HepG2 (cell line): ENCODE data around the gene PTCH1. TPM values are rescaled to one million over a fixed set of nuclear protein-coding genes. Genes with fewer than 3 reads are reported as not detected.

ENCODE experiments used
- ATAC-seq: fragments of 200-7000 bp; cut with Tn5 transposase; 3 replicates; pipeline ENCODE4 v1.9.1; 2020; ENCODE audit warnings: mild to moderate bottlenecking, moderate library complexity
- BruUV-seq: library from RNA; stranded (reverse); fragments of 400-500 nt; replicated peaks from 2 replicates; lab custom pipeline; 2021; lab: Mats Ljungman, UMichigan
- CTCF ChIA-PET: fragments of 300-600 bp; formaldehyde crosslinking; extraction: SDS; loops from one replicate; lab custom pipeline; 2021; ENCODE audit warnings: low total read pairs, inconsistent platforms, low intra/inter-chr PET ratio; lab: Yijun Ruan, JAX
- POLR2A ChIA-PET: fragments of 350-600 bp; sonication (Branson Sonifier 250); formaldehyde crosslinking; loops from one replicate; lab custom pipeline; 2020; ENCODE audit warnings: antibody characterized with exemption, inconsistent platforms; lab: Yijun Ruan, JAX
- DNase-seq: peaks from one replicate; pipeline ENCODE4 v3.0.0-alpha.2; 2015; ENCODE audit warnings: low spot score
- FAIRE-seq: peaks from 3 replicates; lab custom pipeline; 2011; peaks lifted over from hg19 to GRCh38; lab: Jason Lieb, UNC
- H2AFZ ChIP-seq: one replicate; pipeline ENCODE4 v1.6.1; 2011; ENCODE audit warnings: low read length, inconsistent platforms
- H3K27ac ChIP-seq: fragments of 300-600 bp; 3 replicates; pipeline ENCODE4 v1.8.0; 2011; ENCODE audit warnings: mixed run types, mild to moderate bottlenecking, mixed read lengths, low read length, inconsistent platforms; ENCODE audit not compliant: insufficient read depth; ENCODE audit errors: extremely low read length
- H3K27me3 ChIP-seq, 2 experiments: fragments of 200-600 bp in 1 of 2; 2 replicates in 1 of 2; 3 replicates in 1 of 2; pipeline versions ENCODE4 v1.6.0 to v1.8.0; 2011; ENCODE audit warnings: low read length in 2 of 2, mild to moderate bottlenecking in 2 of 2, moderate library complexity in 2 of 2, inconsistent platforms in 1 of 2; ENCODE audit not compliant: insufficient read depth in 2 of 2, control insufficient read depth in 1 of 2
- H3K36me3 ChIP-seq, 2 experiments: fragments of 200-600 bp in 1 of 2; replicated peaks in 1 of 2; 2 replicates in 1 of 2; 3 replicates in 1 of 2; pipeline versions ENCODE4 v1.5.1 to v1.8.0; 2011; ENCODE audit warnings: low read length in 2 of 2, inconsistent platforms in 1 of 2; ENCODE audit not compliant: insufficient read depth in 2 of 2, control insufficient read depth in 1 of 2
- H3K4me1 ChIP-seq: 2 replicates; pipeline ENCODE4 v1.5.1; 2012; ENCODE audit warnings: low read length, inconsistent platforms; ENCODE audit not compliant: insufficient read depth
- H3K4me2 ChIP-seq: 2 replicates; pipeline ENCODE4 v1.6.0; 2011; ENCODE audit warnings: low read depth, low read length, inconsistent platforms
- H3K4me3 ChIP-seq, 3 experiments: fragments of 200-600 bp in 1 of 3; sonication (generic), shearing (Covaris generic) in 1 of 3; replicated peaks in 1 of 3; 2 replicates each; pipeline ENCODE4 v1.5.1; 2011 to 2016; ENCODE audit warnings: low read length in 3 of 3, inconsistent platforms in 2 of 3, low read depth in 2 of 3, mild to moderate bottlenecking in 2 of 3, control low read depth in 1 of 3, mixed read lengths in 1 of 3; ENCODE audit not compliant: insufficient read depth in 1 of 3
- H3K79me2 ChIP-seq: one replicate; pipeline ENCODE4 v1.6.1; 2011; ENCODE audit warnings: low read length, inconsistent platforms; ENCODE audit not compliant: insufficient read depth
- H3K9ac ChIP-seq: 2 replicates; pipeline ENCODE4 v1.6.0; 2011; ENCODE audit warnings: mild to moderate bottlenecking, low read depth, low read length, inconsistent platforms; ENCODE audit not compliant: insufficient read depth
- H3K9me3 ChIP-seq: 2 replicates; pipeline ENCODE4 v1.5.1; 2012; ENCODE audit warnings: mild to moderate bottlenecking, low read length
- H4K20me1 ChIP-seq: 2 replicates; pipeline ENCODE4 v1.6.0; 2011; ENCODE audit warnings: inconsistent platforms, mild to moderate bottlenecking, low read length, moderate library complexity; ENCODE audit not compliant: insufficient read depth
- ARNTL ChIP-seq: sonication (generic); formaldehyde crosslinking; IDR thresholded peaks from 2 replicates; pipeline ENCODE4 v1.4.0; 2020; ENCODE audit warnings: mild to moderate bottlenecking, missing genetic modification reagents
- HNRNPK ChIP-seq: fragments of 200-400 bp; formaldehyde crosslinking; IDR thresholded peaks from 2 replicates; pipeline ENCODE4 v1.6.1; 2018; ENCODE audit warnings: low read length, low read depth, moderate library complexity, mild to moderate bottlenecking; ENCODE audit not compliant: poor library complexity, severe bottlenecking
- ISL2 ChIP-seq: sonication (generic); formaldehyde crosslinking; IDR thresholded peaks from 2 replicates; pipeline ENCODE4 v1.5.0; 2020; ENCODE audit warnings: missing genetic modification reagents
- RAD21 ChIP-seq: fragments of 450-650 bp; formaldehyde crosslinking; IDR thresholded peaks from 2 replicates; pipeline ENCODE4 v1.5.0; 2020; ENCODE audit warnings: mild to moderate bottlenecking
- SALL2 ChIP-seq: sonication (generic); formaldehyde crosslinking; IDR thresholded peaks from 2 replicates; pipeline ENCODE4 v1.8.1; 2023; ENCODE audit warnings: mild to moderate bottlenecking, missing genetic modification reagents, inconsistent platforms
- SP140L ChIP-seq: sonication (generic); formaldehyde crosslinking; IDR thresholded peaks from 2 replicates; pipeline ENCODE4 v1.4.0; 2020; ENCODE audit warnings: missing genetic modification reagents, borderline replicate concordance
- ZNF430 ChIP-seq: sonication (generic); formaldehyde crosslinking; IDR thresholded peaks from 2 replicates; pipeline ENCODE4 v1.9.0; 2021; ENCODE audit warnings: mild to moderate bottlenecking, missing genetic modification reagents
- ZNF572 ChIP-seq: sonication (generic); formaldehyde crosslinking; IDR thresholded peaks from 2 replicates; pipeline ENCODE4 v1.5.1; 2020; ENCODE audit warnings: mild to moderate bottlenecking, missing genetic modification reagents
- ZNF747 ChIP-seq: sonication (generic); formaldehyde crosslinking; IDR thresholded peaks from 2 replicates; pipeline ENCODE4 v1.8.1; 2023; ENCODE audit warnings: missing genetic modification reagents, mild to moderate bottlenecking, borderline replicate concordance
- WGBS: methylation state at CpG from one replicate; pipeline ENCODE4 v1.1.6; 2017; ENCODE audit warnings: low lambda C conversion rate; 5-methylcytosine and 5-hydroxymethylcytosine counted together
- in situ Hi-C: cut with HindIII; loops from 2 replicates; pipeline ENCODE4 v1.10.0; 2017; ENCODE audit warnings: low pct_unique_long_range_greater_than_20kb; ENCODE audit not compliant: extremely low pct_ligation_motif_present
- intact Hi-C: fragments of 100-400 bp; cut with micrococcal nuclease; formaldehyde crosslinking; loops from one replicate; pipeline ENCODE4 v1.10.0; 2022; ENCODE audit not compliant: unreplicated experiment
- polyA plus RNA-seq, 8 experiments: library from polyadenylated mRNA; depleted of rRNA in 3 of 8; stranded (reverse) in 7 of 8; unstranded in 1 of 8; fragments of >200 nt; fragmentation: Illumina TruSeq in 4 of 8; extraction: Trizol in 4 of 8; gene quantifications; 2 replicates each; pipeline versions ENCODE4 v1.2.1 to v1.2.3, GENCODE V29; 2011 to 2016; ENCODE audit warnings: low read depth in 4 of 8, missing spikeins in 1 of 8, mixed read lengths in 1 of 8; ENCODE audit not compliant: insufficient read depth in 1 of 8
- total RNA-seq, 5 experiments: library from RNA; depleted of rRNA; stranded (reverse); fragments of >200 nt; fragmentation: Illumina TruSeq; extraction: Trizol; gene quantifications; 2 replicates each; pipeline ENCODE4 v1.2.3, GENCODE V29; 2016; ENCODE audit warnings: low read depth in 1 of 5
- TF ChIP-seq, protein P1 (sequence below): sonication (generic); formaldehyde crosslinking; IDR thresholded peaks from 2 replicates; pipeline ENCODE4 v1.4.0; 2020; ENCODE audit warnings: missing genetic modification reagents

The PTCH1 gene
- total and polyA plus RNA-seq, 2 of the 13 experiments (the other 11 are each of a cell fraction or from before 2014, with no cell fraction given) = 2.8 to 3.9 TPM

DNA sequence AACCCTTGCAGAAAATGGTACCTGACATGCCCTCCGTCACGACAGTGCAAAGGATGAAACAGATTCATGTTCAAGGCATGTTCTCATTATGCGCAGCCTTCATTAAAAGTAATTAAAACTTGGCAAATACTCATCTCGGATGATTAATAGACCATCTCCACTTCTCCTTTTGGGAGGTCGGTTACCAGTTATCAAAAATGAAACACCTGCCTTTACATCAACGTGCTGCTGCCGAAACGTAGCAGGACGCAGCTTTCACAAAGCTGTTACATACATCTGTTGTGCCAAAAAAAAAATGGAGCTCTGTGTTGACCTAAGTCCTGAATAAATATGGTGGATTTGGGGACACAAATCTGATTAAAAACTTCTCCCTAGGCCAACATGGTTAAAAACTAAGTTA is 75.7 kb downstream of the PTCH1 start:
- H3K4me1 ChIP-seq = no peaks in the 10 kb centered on the region; the same call in 1 of the 2 replicates
- no peak overlapping the region for H2AFZ ChIP-seq
- no peak overlapping the region for H3K4me2 ChIP-seq
- no peaks in the 10 kb centered on the region for H4K20me1 ChIP-seq
- BruUV-seq = no TSS peak
- in situ Hi-C loops = no loop called here
- WGBS = 85% methylated on average over 9 of the region's 9 CpGs
- H3K79me2 ChIP-seq = no peaks in the 10 kb centered on the region
- no peak for TF ChIP-seq ZNF747 (CRISPR knock-in tag)
- no peak overlapping the region for H3K27ac ChIP-seq
- CTCF ChIA-PET = no interaction called here
- intact Hi-C loops = no loop called here
- H3K36me3 ChIP-seq = peaks cover 5 to 11% of the 10 kb centered on the region in 2 experiments; a peak in 3 of 5 replicates
- POLR2A ChIA-PET = no interaction called here
- no peaks in the 10 kb centered on the region for H3K27me3 ChIP-seq
- no peak for FAIRE-seq
- H3K9me3 ChIP-seq = no peaks in the 10 kb centered on the region
- no peak overlapping the region for H3K9ac ChIP-seq
- no peak for ATAC-seq
- no peak for DNase-seq
- no peak overlapping the region for H3K4me3 ChIP-seq

DNA sequence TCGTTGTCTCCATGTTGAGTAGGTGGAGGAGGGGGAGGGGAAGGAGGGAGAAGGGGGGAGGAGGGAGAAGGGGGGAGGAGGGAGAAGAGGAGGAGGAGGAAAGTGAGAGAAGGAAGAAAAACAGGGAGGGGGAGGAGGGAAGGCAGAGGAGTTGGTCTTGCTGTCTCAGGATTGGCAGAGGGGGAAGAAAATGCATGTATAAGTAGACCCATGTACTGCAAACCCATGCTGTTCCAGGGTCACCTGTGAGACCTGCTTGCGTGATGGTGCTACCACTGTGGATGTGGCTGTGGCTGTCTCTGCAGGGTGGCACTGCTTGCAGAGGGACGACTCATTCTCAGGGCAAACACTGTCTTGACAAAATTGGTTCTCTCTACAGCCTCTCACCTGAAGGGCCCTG is 76.3 kb downstream of the PTCH1 start:
- no TSS peak for BruUV-seq
- Histone ChIP-seq H3K4me1 (no peaks in the 10 kb centered on the region; the same call in 1 of the 2 replicates), H3K9ac (no peak overlapping the region), H3K36me3 (peaks cover 4 to 9% of the 10 kb centered on the region in 2 experiments; a peak in 3 of 5 replicates), H3K79me2 (no peaks in the 10 kb centered on the region), H3K4me3 (no peak overlapping the region), H4K20me1 (no peaks in the 10 kb centered on the region), H3K27me3 (no peaks in the 10 kb centered on the region), H3K27ac (no peak overlapping the region), H3K4me2 (no peak overlapping the region), H3K9me3 (no peaks in the 10 kb centered on the region)
- CTCF ChIA-PET = no interaction called here
- intact Hi-C loops = no loop called here
- in situ Hi-C loops = no loop called here
- no peak for DNase-seq
- no peak for ATAC-seq
- WGBS = 45% methylated on average over 2 of the region's 3 CpGs
- no peak for TF ChIP-seq SALL2 (CRISPR knock-in tag)
- no peak for TF ChIP-seq ARNTL (CRISPR knock-in tag)
- TF ChIP-seq HNRNPK = peak; percentile 55
- TF ChIP-seq SP140L (CRISPR knock-in tag) = no peak
- no peak for TF ChIP-seq ZNF430 (CRISPR knock-in tag)
- TF ChIP-seq RAD21 = no peak
- TF ChIP-seq, protein P1, sequence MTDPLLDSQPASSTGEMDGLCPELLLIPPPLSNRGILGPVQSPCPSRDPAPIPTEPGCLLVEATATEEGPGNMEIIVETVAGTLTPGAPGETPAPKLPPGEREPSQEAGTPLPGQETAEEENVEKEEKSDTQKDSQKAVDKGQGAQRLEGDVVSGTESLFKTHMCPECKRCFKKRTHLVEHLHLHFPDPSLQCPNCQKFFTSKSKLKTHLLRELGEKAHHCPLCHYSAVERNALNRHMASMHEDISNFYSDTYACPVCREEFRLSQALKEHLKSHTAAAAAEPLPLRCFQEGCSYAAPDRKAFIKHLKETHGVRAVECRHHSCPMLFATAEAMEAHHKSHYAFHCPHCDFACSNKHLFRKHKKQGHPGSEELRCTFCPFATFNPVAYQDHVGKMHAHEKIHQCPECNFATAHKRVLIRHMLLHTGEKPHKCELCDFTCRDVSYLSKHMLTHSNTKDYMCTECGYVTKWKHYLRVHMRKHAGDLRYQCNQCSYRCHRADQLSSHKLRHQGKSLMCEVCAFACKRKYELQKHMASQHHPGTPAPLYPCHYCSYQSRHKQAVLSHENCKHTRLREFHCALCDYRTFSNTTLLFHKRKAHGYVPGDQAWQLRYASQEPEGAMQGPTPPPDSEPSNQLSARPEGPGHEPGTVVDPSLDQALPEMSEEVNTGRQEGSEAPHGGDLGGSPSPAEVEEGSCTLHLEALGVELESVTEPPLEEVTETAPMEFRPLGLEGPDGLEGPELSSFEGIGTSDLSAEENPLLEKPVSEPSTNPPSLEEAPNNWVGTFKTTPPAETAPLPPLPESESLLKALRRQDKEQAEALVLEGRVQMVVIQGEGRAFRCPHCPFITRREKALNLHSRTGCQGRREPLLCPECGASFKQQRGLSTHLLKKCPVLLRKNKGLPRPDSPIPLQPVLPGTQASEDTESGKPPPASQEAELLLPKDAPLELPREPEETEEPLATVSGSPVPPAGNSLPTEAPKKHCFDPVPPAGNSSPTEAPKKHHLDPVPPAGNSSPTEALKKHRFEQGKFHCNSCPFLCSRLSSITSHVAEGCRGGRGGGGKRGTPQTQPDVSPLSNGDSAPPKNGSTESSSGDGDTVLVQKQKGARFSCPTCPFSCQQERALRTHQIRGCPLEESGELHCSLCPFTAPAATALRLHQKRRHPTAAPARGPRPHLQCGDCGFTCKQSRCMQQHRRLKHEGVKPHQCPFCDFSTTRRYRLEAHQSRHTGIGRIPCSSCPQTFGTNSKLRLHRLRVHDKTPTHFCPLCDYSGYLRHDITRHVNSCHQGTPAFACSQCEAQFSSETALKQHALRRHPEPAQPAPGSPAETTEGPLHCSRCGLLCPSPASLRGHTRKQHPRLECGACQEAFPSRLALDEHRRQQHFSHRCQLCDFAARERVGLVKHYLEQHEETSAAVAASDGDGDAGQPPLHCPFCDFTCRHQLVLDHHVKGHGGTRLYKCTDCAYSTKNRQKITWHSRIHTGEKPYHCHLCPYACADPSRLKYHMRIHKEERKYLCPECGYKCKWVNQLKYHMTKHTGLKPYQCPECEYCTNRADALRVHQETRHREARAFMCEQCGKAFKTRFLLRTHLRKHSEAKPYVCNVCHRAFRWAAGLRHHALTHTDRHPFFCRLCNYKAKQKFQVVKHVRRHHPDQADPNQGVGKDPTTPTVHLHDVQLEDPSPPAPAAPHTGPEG = no peak
- no peak for TF ChIP-seq ISL2 (CRISPR knock-in tag)
- TF ChIP-seq ZNF572 = no peak
- TF ChIP-seq, all 625 proteins: peak for 1
- FAIRE-seq = no peak
- POLR2A ChIA-PET = no interaction called here
- no peak overlapping the region for H2AFZ ChIP-seq
